Ishikawa (cell line): ENCODE data around the gene TLNRD1.

Source experiments
- CREB1 ChIP-seq: IDR thresholded peaks from 2 replicates; pipeline ENCODE4 v1.6.1; 2012; ENCODE audit warnings: low read depth
- FOXM1 ChIP-seq: IDR thresholded peaks from 2 replicates; pipeline ENCODE4 v1.6.1; 2012; ENCODE audit warnings: low read depth, borderline replicate concordance
- TF ChIP-seq, protein P1 (sequence below): IDR thresholded peaks from 2 replicates; pipeline ENCODE4 v1.6.1; 2012; ENCODE audit warnings: low read depth, mild to moderate bottlenecking

DNA sequence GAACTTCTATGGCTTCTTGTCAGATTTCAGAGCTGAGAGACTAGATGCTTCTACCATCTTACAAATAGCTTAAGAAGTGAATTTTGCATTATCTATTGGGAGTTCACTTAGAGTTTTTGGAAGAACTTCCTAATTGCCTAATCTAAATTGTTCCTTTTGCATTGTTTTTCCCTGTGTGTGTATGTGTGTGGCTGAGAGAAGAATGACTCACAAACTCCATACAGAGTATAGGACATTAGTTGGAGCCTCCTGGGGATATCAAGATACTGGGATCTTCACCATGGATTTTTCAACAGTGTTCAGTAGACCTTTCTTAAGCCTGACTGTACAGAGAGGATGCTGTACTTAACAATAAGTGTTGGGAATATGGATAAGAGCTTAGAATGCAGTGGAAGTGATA lies 10.9 kb downstream of the TLNRD1 start:
- TF ChIP-seq FOXM1 (no peak), CREB1 (no peak)
- TF ChIP-seq, protein P1, sequence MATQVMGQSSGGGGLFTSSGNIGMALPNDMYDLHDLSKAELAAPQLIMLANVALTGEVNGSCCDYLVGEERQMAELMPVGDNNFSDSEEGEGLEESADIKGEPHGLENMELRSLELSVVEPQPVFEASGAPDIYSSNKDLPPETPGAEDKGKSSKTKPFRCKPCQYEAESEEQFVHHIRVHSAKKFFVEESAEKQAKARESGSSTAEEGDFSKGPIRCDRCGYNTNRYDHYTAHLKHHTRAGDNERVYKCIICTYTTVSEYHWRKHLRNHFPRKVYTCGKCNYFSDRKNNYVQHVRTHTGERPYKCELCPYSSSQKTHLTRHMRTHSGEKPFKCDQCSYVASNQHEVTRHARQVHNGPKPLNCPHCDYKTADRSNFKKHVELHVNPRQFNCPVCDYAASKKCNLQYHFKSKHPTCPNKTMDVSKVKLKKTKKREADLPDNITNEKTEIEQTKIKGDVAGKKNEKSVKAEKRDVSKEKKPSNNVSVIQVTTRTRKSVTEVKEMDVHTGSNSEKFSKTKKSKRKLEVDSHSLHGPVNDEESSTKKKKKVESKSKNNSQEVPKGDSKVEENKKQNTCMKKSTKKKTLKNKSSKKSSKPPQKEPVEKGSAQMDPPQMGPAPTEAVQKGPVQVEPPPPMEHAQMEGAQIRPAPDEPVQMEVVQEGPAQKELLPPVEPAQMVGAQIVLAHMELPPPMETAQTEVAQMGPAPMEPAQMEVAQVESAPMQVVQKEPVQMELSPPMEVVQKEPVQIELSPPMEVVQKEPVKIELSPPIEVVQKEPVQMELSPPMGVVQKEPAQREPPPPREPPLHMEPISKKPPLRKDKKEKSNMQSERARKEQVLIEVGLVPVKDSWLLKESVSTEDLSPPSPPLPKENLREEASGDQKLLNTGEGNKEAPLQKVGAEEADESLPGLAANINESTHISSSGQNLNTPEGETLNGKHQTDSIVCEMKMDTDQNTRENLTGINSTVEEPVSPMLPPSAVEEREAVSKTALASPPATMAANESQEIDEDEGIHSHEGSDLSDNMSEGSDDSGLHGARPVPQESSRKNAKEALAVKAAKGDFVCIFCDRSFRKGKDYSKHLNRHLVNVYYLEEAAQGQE = no peak
